Choroid plexus epithelial cell (primary cell): Measurements from ENCODE around the gene IGF2BP1.
"Not testable (repeated sequence)": the region's sequence is repeated elsewhere in the genome, so short reads cannot be mapped to it uniquely, and the experiment has no call there.

Source experiments
- DNase-seq: peaks from one replicate; pipeline ENCODE4 v3.0.0-alpha.2; 2010; ENCODE audit warnings: low read depth
- H3K4me3 ChIP-seq: 2 replicates; pipeline ENCODE4 v1.5.1; 2011; ENCODE audit warnings: low read depth, mild to moderate bottlenecking, control low read depth, low read length, moderate library complexity
- CTCF ChIP-seq: conservative IDR thresholded peaks from 2 replicates; pipeline ENCODE4 v1.5.1; 2011; ENCODE audit warnings: low read depth, mild to moderate bottlenecking, control low read depth, inconsistent platforms, low read length, moderate library complexity

The IGF2BP1 gene

DNA sequence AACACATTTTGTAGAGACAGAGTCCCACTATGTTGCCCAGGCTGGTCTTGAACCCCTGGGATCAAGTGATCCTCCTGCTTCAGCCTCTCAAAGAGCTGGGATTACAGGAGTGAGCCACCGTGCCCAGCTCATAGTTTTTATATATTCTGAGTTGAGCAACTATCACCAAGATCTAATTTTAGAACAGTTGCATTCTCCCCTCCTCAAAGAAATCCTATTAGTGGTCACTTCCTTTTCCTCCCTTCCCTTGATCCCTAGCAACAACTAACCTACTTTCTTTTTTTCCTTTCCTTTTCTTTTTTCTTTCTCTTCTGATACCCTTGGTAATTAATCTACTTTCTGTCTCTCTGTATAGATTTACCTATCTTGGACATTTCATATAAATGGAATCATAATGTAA, 73.9 kb downstream of the IGF2BP1 start:
- no peak overlapping the region for H3K4me3 ChIP-seq
- peak; percentile 61 for DNase-seq
- no peak for TF ChIP-seq CTCF

GRCh38 chr17:49074851-49075540, 77.8 kb downstream of the IGF2BP1 start:
- no peak overlapping the region for H3K4me3 ChIP-seq
- no peak for TF ChIP-seq CTCF
- DNase-seq, result peak; percentile 17

GRCh38 chr17:49076573-49077384, 79.6 kb downstream of the IGF2BP1 start:
- TF ChIP-seq CTCF, result no peak
- DNase-seq, result peak; percentile 92
- no peak overlapping the region for H3K4me3 ChIP-seq

GRCh38 chr17:49078248-49078647, 81.1 kb downstream of the IGF2BP1 start:
- TF ChIP-seq CTCF, result no peak
- H3K4me3 ChIP-seq, result no peak overlapping the region
- no peak for DNase-seq

DNA sequence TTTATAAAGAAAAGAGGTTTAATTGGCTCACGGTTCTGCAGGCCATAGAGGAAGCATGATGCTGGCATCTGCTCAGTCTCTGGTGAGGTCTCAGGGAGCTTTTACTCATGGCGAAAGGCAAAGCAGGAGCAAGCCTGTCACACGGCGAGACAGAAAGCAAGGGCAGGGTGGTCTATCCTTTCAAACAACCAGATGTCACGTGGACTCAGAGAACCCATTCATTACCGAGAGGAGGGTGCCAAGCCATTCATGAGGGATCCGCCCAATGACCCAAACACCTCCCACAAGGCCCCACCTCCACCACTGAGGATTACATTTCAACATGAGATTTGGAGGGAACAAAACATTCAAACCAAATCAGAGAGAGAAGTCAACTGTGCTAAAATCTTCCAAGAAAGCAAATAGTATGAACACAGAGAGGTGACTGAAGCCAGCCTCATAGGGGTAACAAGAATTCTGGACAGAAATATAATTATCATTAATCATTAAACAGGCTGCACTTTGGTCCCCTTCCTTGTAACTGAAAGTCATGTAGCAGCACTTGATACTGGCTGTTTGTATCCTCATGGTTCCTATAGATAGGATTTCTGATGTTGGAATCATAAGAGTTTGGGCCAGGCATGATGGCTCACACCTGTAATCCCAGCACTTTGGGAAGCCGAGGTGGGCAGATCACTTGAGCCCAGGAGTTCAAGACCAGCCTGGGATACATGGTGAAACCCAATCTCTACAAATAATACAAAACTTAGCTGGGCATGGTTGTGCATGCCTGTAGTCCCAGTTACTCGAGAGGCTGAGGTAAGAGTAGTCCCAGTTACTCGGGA, 82.9 kb downstream of the IGF2BP1 start:
- TF ChIP-seq CTCF, result no peak
- no peak overlapping the region for H3K4me3 ChIP-seq
- DNase-seq, result no peak

DNA sequence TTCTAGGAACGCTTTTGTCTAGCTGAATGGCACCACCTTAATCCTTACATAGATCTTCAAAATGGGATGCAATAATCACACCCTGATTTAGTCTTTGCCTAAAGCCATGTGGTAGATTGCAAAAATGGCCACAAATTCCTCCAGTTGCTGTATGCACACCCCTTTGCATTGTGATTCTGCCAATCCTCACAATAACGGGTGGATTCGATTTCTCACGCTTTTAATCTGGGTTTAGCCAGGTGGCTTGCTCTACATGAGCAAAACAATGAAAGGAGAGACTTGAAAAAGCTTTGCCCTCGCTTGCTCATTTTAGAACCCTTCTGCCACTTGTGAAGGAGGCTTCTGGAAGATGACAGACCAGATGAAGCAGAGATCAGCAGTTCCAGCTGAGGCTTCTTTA, 85.0 kb downstream of the IGF2BP1 start:
- DNase-seq, result no peak
- TF ChIP-seq CTCF, result no peak

GRCh38 chr17:49085046-49085445, 87.9 kb downstream of the IGF2BP1 start:
- DNase-seq, result not testable (repeated sequence)

More for the DNA sequence above, 85.0 kb downstream of the IGF2BP1 start:
- H3K4me3 ChIP-seq, result no peak overlapping the region

More at GRCh38 chr17:49085046-49085445, 87.9 kb downstream of the IGF2BP1 start:
- H3K4me3 ChIP-seq, result not testable (repeated sequence)
